Ureter (tissue), 1 donor: ENCODE results near the gene STARD7. TPM values are rescaled to one million over a fixed set of nuclear protein-coding genes. Genes with fewer than 3 reads are reported as not detected.

Experiments used
- DNase-seq: peaks from one replicate; pipeline ENCODE4 v3.0.0-alpha.2; 2020; ENCODE audit warnings: low spot score
- total RNA-seq: library from RNA; stranded (reverse); gene quantifications from one replicate; pipeline ENCODE4 v1.2.4, GENCODE V29; 2023
- donor health status: DM: yes; HTN: yes; CAD: no.

The STARD7 gene
- total RNA-seq, 1 donor from 2014 or later: 95.0 TPM

GRCh38 chr2:96198921-96199320 is 9.7 kb downstream of the STARD7 start:
- no peak for DNase-seq

GRCh38 chr2:96197546-96198255 is 10.9 kb downstream of the STARD7 start:
- no peak for DNase-seq

- DNase-seq: no peak
These were observed 13.1 kb downstream of the STARD7 start for GRCh38 chr2:96195410-96196066.

GRCh38 chr2:96191937-96192670 is 16.5 kb downstream of the STARD7 start:
- DNase-seq: no peak

GRCh38 chr2:96188821-96189526 is 19.7 kb downstream of the STARD7 start:
- no peak for DNase-seq

- no peak for DNase-seq
These were observed 22.1 kb downstream of the STARD7 start for GRCh38 chr2:96186562-96186961.

- no peak for DNase-seq
These were observed 23.1 kb downstream of the STARD7 start for GRCh38 chr2:96185516-96185915.

- no peak for DNase-seq
These were observed 23.6 kb downstream of the STARD7 start for GRCh38 chr2:96184989-96185388.

GRCh38 chr2:96184188-96184587 is 24.4 kb downstream of the STARD7 start:
- no peak for DNase-seq

- DNase-seq: no peak
These were observed 27.1 kb downstream of the STARD7 start for GRCh38 chr2:96181529-96181928.

GRCh38 chr2:96180521-96180920 is 28.1 kb downstream of the STARD7 start:
- DNase-seq: no peak

- no peak for DNase-seq
These were observed 28.6 kb downstream of the STARD7 start for GRCh38 chr2:96180002-96180401.

- no peak for DNase-seq
These were observed 32.0 kb downstream of the STARD7 start for GRCh38 chr2:96176661-96177060.

- no peak for DNase-seq
These were observed 32.7 kb downstream of the STARD7 start for GRCh38 chr2:96175951-96176350.

GRCh38 chr2:96174251-96175144 is 34.1 kb downstream of the STARD7 start:
- DNase-seq: peak; percentile 80

GRCh38 chr2:96171831-96172230 is 36.8 kb downstream of the STARD7 start:
- DNase-seq: no peak

GRCh38 chr2:96170626-96171025 is 38.0 kb downstream of the STARD7 start:
- DNase-seq: no peak

GRCh38 chr2:96169868-96170507 is 38.6 kb downstream of the STARD7 start:
- no peak for DNase-seq

GRCh38 chr2:96167407-96168013 is 41.1 kb downstream of the STARD7 start:
- DNase-seq: no peak
